Measurements from ENCODE around the gene IRGQ. TPM values are rescaled to one million over a fixed set of nuclear protein-coding genes. Genes with fewer than 3 reads are reported as not detected.

IRGQ gene
- total RNA-seq, 2 experiments from 2014 or later = 17.1 to 17.9 TPM

- peak; percentile 88 for DNase-seq
- TF ChIP-seq CTCF (IDR thresholded peaks at IDR 0.05) = no peak
- peaks cover 3% of the 10 kb centered on the region for H3K9me3 Mint-ChIP-seq
- H3K27ac Mint-ChIP-seq = peak overlapping the region; percentile 97
- peak; percentile 90 for ATAC-seq
- ChIA-PET POLR2A (interaction anchor here (0.6 to 3.4 kb wide), 6 partner anchors 9 to 91 kb away, joined by 3 to 15 read pairs (median 4); partner anchors contain the start of gene XRCC1), CTCF (interaction anchor here (1.7 to 3.5 kb wide), 3 partner anchors 7 to 34 kb away, joined by 5 to 27 read pairs (median 8); partner anchors contain the start of genes IRGQ and ZNF576)
- peaks cover 52% of the 10 kb centered on the region for H3K4me1 Mint-ChIP-seq (ENCODE audit: low read depth)
- no peaks in the 10 kb centered on the region for H3K27me3 Mint-ChIP-seq
- H3K4me3 Mint-ChIP-seq = peak overlapping the region; percentile 50
- peaks cover 33% of the 10 kb centered on the region for H3K36me3 Mint-ChIP-seq (ENCODE audit: low read depth)
- intact Hi-C loops (cut with micrococcal nuclease) = loop anchor here (5.0 kb wide), 1 partner anchor 35 kb away; the partner anchor contains the start of genes IRGQ and ZNF576
These were observed 33.2 kb downstream of the IRGQ start for GRCh38 chr19:43562698-43563241.

GRCh38 chr19:43562226-43562697, 33.7 kb downstream of the IRGQ start:
- CTCF ChIA-PET = interaction anchor here (1.7 kb wide), 1 partner anchor 32 kb away, joined by 5 read pairs; no protein-coding TSS in a partner anchor
- peaks cover 3% of the 10 kb centered on the region for H3K9me3 Mint-ChIP-seq
- intact Hi-C loops (cut with micrococcal nuclease) = loop anchor here (5.0 kb wide), 1 partner anchor 35 kb away; the partner anchor contains the start of genes IRGQ and ZNF576
- H3K27me3 Mint-ChIP-seq = no peaks in the 10 kb centered on the region
- peak overlapping the region; percentile 97 for H3K27ac Mint-ChIP-seq
- H3K4me1 Mint-ChIP-seq (ENCODE audit: low read depth) = peaks cover 50% of the 10 kb centered on the region
- H3K36me3 Mint-ChIP-seq (ENCODE audit: low read depth) = peaks cover 37% of the 10 kb centered on the region
- ATAC-seq (no peak), DNase-seq (no peak)
- POLR2A ChIA-PET = interaction anchor here (0.6 to 3.4 kb wide), 5 partner anchors 9 to 79 kb away, joined by 3 to 15 read pairs (median 5); partner anchors contain the start of gene XRCC1
- H3K4me3 Mint-ChIP-seq = peak overlapping the region; percentile 50
- no peak for TF ChIP-seq CTCF (IDR thresholded peaks at IDR 0.05)

- Mint-ChIP-seq H3K4me3 (no peak overlapping the region), H3K36me3 (ENCODE audit: low read depth) (peaks cover 35% of the 10 kb centered on the region), H3K9me3 (peaks cover 3% of the 10 kb centered on the region), H3K27ac (peak overlapping the region; percentile 97), H3K27me3 (no peaks in the 10 kb centered on the region), H3K4me1 (ENCODE audit: low read depth) (peaks cover 47% of the 10 kb centered on the region)
- no peak for ATAC-seq
- TF ChIP-seq CTCF (IDR thresholded peaks at IDR 0.05) = no peak
- ChIA-PET CTCF (interaction anchor here (1.6 to 1.7 kb wide), 2 partner anchors 33 to 114 kb away, joined by 3 to 5 read pairs; no protein-coding TSS in a partner anchor), POLR2A (interaction anchor here (1.8 to 2.2 kb wide), 2 partner anchors 25 to 33 kb away, joined by 5 to 7 read pairs; no protein-coding TSS in a partner anchor)
- DNase-seq = no peak
- intact Hi-C loops (cut with micrococcal nuclease) = loop anchor here (5.0 kb wide), 1 partner anchor 36 kb away; the partner anchor contains the start of genes IRGQ and ZNF576
These were observed 34.6 kb downstream of the IRGQ start for GRCh38 chr19:43561139-43561970.

GRCh38 chr19:43560687-43561086, 35.2 kb downstream of the IRGQ start:
- Mint-ChIP-seq H3K36me3 (ENCODE audit: low read depth) (peaks cover 38% of the 10 kb centered on the region), H3K27me3 (no peaks in the 10 kb centered on the region), H3K9me3 (peaks cover 3% of the 10 kb centered on the region), H3K27ac (peak overlapping the region; percentile 97), H3K4me1 (ENCODE audit: low read depth) (peaks cover 47% of the 10 kb centered on the region), H3K4me3 (no peak overlapping the region)
- POLR2A ChIA-PET = interaction anchor here (2.2 kb wide), 1 partner anchor 34 kb away, joined by 7 read pairs; no protein-coding TSS in a partner anchor
- ATAC-seq = no peak
- intact Hi-C loops (cut with micrococcal nuclease) = loop anchor here (5.0 kb wide), 1 partner anchor 37 kb away; the partner anchor contains the start of genes IRGQ and ZNF576
- CTCF ChIA-PET = interaction anchor here (0.8 to 1.7 kb wide), 3 partner anchors 24 to 114 kb away, joined by 3 to 5 read pairs (median 3); no protein-coding TSS in a partner anchor
- TF ChIP-seq CTCF (IDR thresholded peaks at IDR 0.05) = peak; percentile 16
- peak; percentile 49 for DNase-seq

Data from activated CD8-positive, alpha-beta T cell treated with anti-CD3 and anti-CD28 coated beads for 36 hours (primary cell).